SK-N-SH treated with all-trans-retinoic acid at 6 μM for 48 hours (cell line): ENCODE data around the gene SLC13A5.

Experiments
- ARNTL ChIP-seq: fragments of 450-650 bp; formaldehyde crosslinking; IDR thresholded peaks from 2 replicates; pipeline ENCODE4 v1.5.0; 2020; ENCODE audit warnings: low read depth, mild to moderate bottlenecking, moderate library complexity, borderline replicate concordance
- OSR1 ChIP-seq: fragments of 250-450 bp; sonication (Bioruptor Pico); IDR thresholded peaks from 2 replicates; pipeline ENCODE4 v1.8.0; 2022; ENCODE audit warnings: moderate library complexity, mild to moderate bottlenecking, inconsistent platforms

- TF ChIP-seq OSR1 (CRISPR knock-in tag) (no peak), ARNTL (no peak)
Observed at GRCh38 chr17:6711681-6712057, 1.5 kb downstream of the SLC13A5 start.
